Renal pelvis (tissue), 4 donors: ENCODE data around the gene POU2F2. TPM values are rescaled to one million over a fixed set of nuclear protein-coding genes. Genes with fewer than 3 reads are reported as not detected.

ENCODE experiments used
- DNase-seq: peaks from one replicate; pipeline ENCODE4 v3.0.0-alpha.2; 2013
- polyA plus RNA-seq, 3 donors: library from polyadenylated mRNA; unstranded; fragments of 120-200 nt; gene quantifications; one replicate each; pipeline ENCODE4 v1.2.1, GENCODE V29; 2013; ENCODE audit not compliant: insufficient read length in 3 of 3

Gene POU2F2
- polyA plus RNA-seq, 3 donors, result 0.58 to 1.2 (median 1.2) TPM

GRCh38 chr19:42155796-42156195 lies 23.6 kb upstream of the POU2F2 start:
- DNase-seq, result no peak

GRCh38 chr19:42154471-42155323 lies 22.5 kb upstream of the POU2F2 start:
- no peak for DNase-seq

- no peak for DNase-seq
Measured at GRCh38 chr19:42153672-42154433, 21.6 kb upstream of the POU2F2 start.

GRCh38 chr19:42152910-42153671 lies 20.8 kb upstream of the POU2F2 start:
- no peak for DNase-seq

- DNase-seq, result no peak
Measured at GRCh38 chr19:42151782-42152684, 19.8 kb upstream of the POU2F2 start.

GRCh38 chr19:42150911-42151361 lies 18.7 kb upstream of the POU2F2 start:
- no peak for DNase-seq

- DNase-seq, result no peak
Measured at GRCh38 chr19:42150364-42150763, 18.1 kb upstream of the POU2F2 start.

- DNase-seq, result no peak
Measured at GRCh38 chr19:42149447-42150202, 17.4 kb upstream of the POU2F2 start.

- no peak for DNase-seq
Measured at GRCh38 chr19:42148266-42148665, 16.0 kb upstream of the POU2F2 start.

- DNase-seq, result peak; percentile 62
Measured at GRCh38 chr19:42143341-42144234, 11.3 kb upstream of the POU2F2 start.

- DNase-seq, result peak; percentile 84
Measured at GRCh38 chr19:42140125-42140754, 8.0 kb upstream of the POU2F2 start.

- DNase-seq, result no peak
Measured at GRCh38 chr19:42134535-42135070, 2.4 kb upstream of the POU2F2 start.

GRCh38 chr19:42132851-42133528 lies 744 bp upstream of the POU2F2 start:
- DNase-seq, result peak; percentile 26

- no peak for DNase-seq
Measured at GRCh38 chr19:42131149-42132029, 857 bp downstream of the POU2F2 start.

- no peak for DNase-seq
Measured at GRCh38 chr19:42130254-42130573, 2.0 kb downstream of the POU2F2 start.

GRCh38 chr19:42129399-42130253 lies 2.6 kb downstream of the POU2F2 start:
- DNase-seq, result no peak
